Kidney epithelial cell (primary cell): Measurements from ENCODE around the gene DDX49. TPM values are rescaled to one million over a fixed set of nuclear protein-coding genes. Genes with fewer than 3 reads are reported as not detected.
A peak's percentile ranks its signal among the peaks of the same experiment; 100 is the strongest.

ENCODE experiments used
- DNase-seq: peaks from one replicate; pipeline ENCODE4 v3.0.0-alpha.2; 2010; ENCODE audit warnings: low read depth
- H3K27me3 ChIP-seq: 2 replicates; pipeline ENCODE4 v1.6.0; 2011; ENCODE audit warnings: low read length; ENCODE audit not compliant: control insufficient read depth, insufficient read depth
- H3K36me3 ChIP-seq: 2 replicates; pipeline ENCODE4 v1.5.1; 2011; ENCODE audit warnings: low read length; ENCODE audit not compliant: control insufficient read depth, insufficient read depth
- H3K4me3 ChIP-seq: 2 replicates; pipeline ENCODE4 v1.5.1; 2011; ENCODE audit warnings: low read depth, mild to moderate bottlenecking, control low read depth, low read length
- CTCF ChIP-seq: IDR thresholded peaks from 2 replicates; pipeline ENCODE4 v1.5.1; 2011; ENCODE audit warnings: mild to moderate bottlenecking, moderate library complexity, low read length, control low read depth, inconsistent platforms; ENCODE audit not compliant: insufficient read depth, poor library complexity, severe bottlenecking
- total RNA-seq: library from RNA; depleted of rRNA; stranded (reverse); fragments of >200 nt; gene quantifications from 2 replicates; pipeline ENCODE4 v1.2.3, GENCODE V29; 2015

The DDX49 gene
- total RNA-seq, 1 donor from 2014 or later: 85.0 TPM

GRCh38 chr19:18895038-18895823, 24.3 kb upstream of the DDX49 start:
- Histone ChIP-seq H3K27me3 (peaks cover 32% of the 10 kb centered on the region), H3K4me3 (peak overlapping the region; percentile 42), H3K36me3 (no peaks in the 10 kb centered on the region)
- TF ChIP-seq CTCF: peak; percentile 52
- no peak for DNase-seq

- no peak for TF ChIP-seq CTCF
- H3K36me3 ChIP-seq: no peaks in the 10 kb centered on the region
- H3K27me3 ChIP-seq: peaks cover 32% of the 10 kb centered on the region
- no peak for DNase-seq
- peak within 1 kb of the TSS; percentile 42 for H3K4me3 ChIP-seq
Observed at GRCh38 chr19:18895824-18896341, 23.6 kb upstream of the DDX49 start, which contains the start of gene CERS1. CERS1 (minus strand) TSS chr19:18896158; CDS start chr19:18896072, 86 bp downstream.

- no peak overlapping the region for H3K4me3 ChIP-seq
- TF ChIP-seq CTCF: no peak
- peaks cover 32% of the 10 kb centered on the region for H3K27me3 ChIP-seq
- H3K36me3 ChIP-seq: no peaks in the 10 kb centered on the region
- DNase-seq: no peak
Observed at GRCh38 chr19:18896421-18896841, 23.1 kb upstream of the DDX49 start.

- Histone ChIP-seq H3K27me3 (peaks cover 32% of the 10 kb centered on the region), H3K36me3 (no peaks in the 10 kb centered on the region), H3K4me3 (no peak overlapping the region)
- no peak for DNase-seq
- no peak for TF ChIP-seq CTCF
Observed at GRCh38 chr19:18897094-18898029, 22.2 kb upstream of the DDX49 start.

GRCh38 chr19:18898081-18898606, 21.4 kb upstream of the DDX49 start:
- no peak for DNase-seq
- Histone ChIP-seq H3K36me3 (no peaks in the 10 kb centered on the region), H3K27me3 (peaks cover 31% of the 10 kb centered on the region), H3K4me3 (no peak overlapping the region)
- TF ChIP-seq CTCF: no peak
